Measurements from ENCODE around the gene KRT3. TPM values are rescaled to one million over a fixed set of nuclear protein-coding genes. Genes with fewer than 3 reads are reported as not detected.

KRT3 gene
- total and polyA plus RNA-seq, 9 of the 15 experiments (the other 6 are each of a cell fraction or from before 2014, with no cell fraction given) = not detected

- no peak for TF ChIP-seq IRF9 (tag; IDR thresholded peaks at IDR 0.05)
- TF ChIP-seq KLF16 (IDR thresholded peaks at IDR 0.05) = peak; percentile 74; the same call in 1 of the 2 replicates
- TF ChIP-seq E2F3 (CRISPR knock-in tag; IDR thresholded peaks at IDR 0.05) = no peak
- TF ChIP-seq RUNX1 (IDR thresholded peaks at IDR 0.05; ENCODE audit: low read depth) = 0 out of 2 replicates have a peak, but pooled peaks have one; percentile 20
- no peak for TF ChIP-seq ZNF395 (CRISPR knock-in tag; IDR thresholded peaks at IDR 0.05)
- peak; percentile 38; the same call in 1 of the 2 replicates for TF ChIP-seq TEAD4 (IDR thresholded peaks at IDR 0.05; ENCODE audit: low read length)
- TF ChIP-seq TEAD4 (CRISPR knock-in tag; IDR thresholded peaks at IDR 0.05; ENCODE audit: borderline replicate concordance) = no peak
- TF ChIP-seq FOXA1 (IDR thresholded peaks at IDR 0.05; ENCODE audit: borderline replicate concordance) = no peak
- peak; percentile 48 for TF ChIP-seq MAX (CRISPR knock-in tag; IDR thresholded peaks at IDR 0.05)
- TF ChIP-seq KDM4B (IDR thresholded peaks at IDR 0.05; ENCODE audit: borderline replicate concordance in 2 of 2, low read depth in 1 of 2) = no peak
- no peak for TF ChIP-seq ZNF311 (CRISPR knock-in tag; IDR thresholded peaks at IDR 0.05)
- TF ChIP-seq KLF1 (tag; IDR thresholded peaks at IDR 0.05) = no peak
- TF ChIP-seq SMARCA4 (IDR thresholded peaks at IDR 0.05) = peak; percentile 37; the same call in 1 of the 2 replicates
- 0 out of 2 replicates have a peak, but pooled peaks have one; percentile 32 for TF ChIP-seq POLR2A (conservative IDR thresholded peaks at IDR 0.05)
- TF ChIP-seq ZBTB40 (IDR thresholded peaks at IDR 0.05) = 0 out of 2 replicates have a peak, but pooled peaks have one; percentile 29
- TF ChIP-seq ZBTB40 (CRISPR knock-in tag; IDR thresholded peaks at IDR 0.05) = no peak
- peak in 1 of 2 experiments; percentile 38; a peak in 1 of 4 replicates for TF ChIP-seq SIN3A (IDR thresholded peaks at IDR 0.05; ENCODE audit: borderline replicate concordance in 2 of 2, control insufficient read depth in 1 of 2, low read depth in 2 of 2, low read length in 2 of 2)
Observed at GRCh38 chr12:52789637-52790426, 6.1 kb downstream of the KRT3 start (continued).
